LNCAP (cell line): Measurements from ENCODE around the gene GNA12.

Experiments
- CTCF ChIP-seq: fragments of 450-650 bp; IDR thresholded peaks from 2 replicates; pipeline ENCODE4 v1.5.1; 2017; ENCODE audit warnings: mild to moderate bottlenecking

The GNA12 gene

GRCh38 chr7:2757361-2757903 is 86.7 kb downstream of the GNA12 start:
- TF ChIP-seq CTCF = no peak

- TF ChIP-seq CTCF = no peak
Measured at GRCh38 chr7:2755531-2755930, 88.6 kb downstream of the GNA12 start.

DNA sequence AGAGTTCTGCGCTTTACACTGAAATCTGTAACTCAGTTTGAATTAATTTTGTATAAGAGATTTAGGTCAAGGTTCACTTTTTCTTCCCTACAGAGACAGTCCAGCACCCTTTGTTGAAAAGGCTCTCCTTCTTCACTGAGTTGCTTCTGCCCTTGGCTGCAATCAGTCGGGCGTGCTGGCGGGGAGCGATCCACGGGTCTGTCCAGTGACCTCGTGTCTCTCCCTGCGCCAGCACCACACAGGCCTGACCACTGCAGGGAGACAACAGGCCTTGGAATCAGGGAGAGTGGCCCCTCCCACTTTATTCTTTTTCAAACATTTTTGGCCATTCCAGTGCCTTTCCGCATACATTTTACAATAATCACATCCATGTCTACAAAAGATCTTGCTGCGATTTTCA is 89.2 kb downstream of the GNA12 start:
- TF ChIP-seq CTCF = no peak

- no peak for TF ChIP-seq CTCF
Measured at GRCh38 chr7:2754086-2754485, 90.0 kb downstream of the GNA12 start.

- TF ChIP-seq CTCF = no peak
Measured at GRCh38 chr7:2753148-2753547, 91.0 kb downstream of the GNA12 start.

GRCh38 chr7:2751086-2751485 is 93.0 kb downstream of the GNA12 start:
- TF ChIP-seq CTCF = no peak

GRCh38 chr7:2750004-2750407 is 94.1 kb downstream of the GNA12 start:
- no peak for TF ChIP-seq CTCF
